ENCODE data around the gene MAMLD1.

The MAMLD1 gene

GRCh38 chrX:150517303-150517910, 154.3 kb downstream of the MAMLD1 start:
- Histone ChIP-seq H3K9me2 (replicated peaks; ENCODE audit: control insufficient read depth, low read length) (no peaks in the 10 kb centered on the region), H3K4me1 (ENCODE audit: control insufficient read depth, low read length) (no peaks in the 10 kb centered on the region), H3K4me3 (ENCODE audit: low read length) (no peak overlapping the region), H3K27ac (ENCODE audit: low read depth, low read length) (no peak overlapping the region), H3K79me2 (ENCODE audit: control insufficient read depth, low read length) (no peaks in the 10 kb centered on the region), H3K9me3 (ENCODE audit: control insufficient read depth, insufficient read depth, low read length) (no peaks in the 10 kb centered on the region), H4K20me1 (ENCODE audit: control insufficient read depth, insufficient read depth, low read depth, low read length) (no peaks in the 10 kb centered on the region), H3K4me2 (ENCODE audit: low read length) (no peak overlapping the region), H3K27me3 (ENCODE audit: control insufficient read depth, low read length) (no peaks in the 10 kb centered on the region), H3F3A (ENCODE audit: control insufficient read depth, insufficient read depth) (no peaks in the 10 kb centered on the region), H3K36me3 (ENCODE audit: control insufficient read depth, low read length) (no peaks in the 10 kb centered on the region)
- no peak for TF ChIP-seq EZH2phosphoT487 (IDR thresholded peaks at IDR 0.05; ENCODE audit: borderline replicate concordance, low read length)
- TF ChIP-seq, protein P1, sequence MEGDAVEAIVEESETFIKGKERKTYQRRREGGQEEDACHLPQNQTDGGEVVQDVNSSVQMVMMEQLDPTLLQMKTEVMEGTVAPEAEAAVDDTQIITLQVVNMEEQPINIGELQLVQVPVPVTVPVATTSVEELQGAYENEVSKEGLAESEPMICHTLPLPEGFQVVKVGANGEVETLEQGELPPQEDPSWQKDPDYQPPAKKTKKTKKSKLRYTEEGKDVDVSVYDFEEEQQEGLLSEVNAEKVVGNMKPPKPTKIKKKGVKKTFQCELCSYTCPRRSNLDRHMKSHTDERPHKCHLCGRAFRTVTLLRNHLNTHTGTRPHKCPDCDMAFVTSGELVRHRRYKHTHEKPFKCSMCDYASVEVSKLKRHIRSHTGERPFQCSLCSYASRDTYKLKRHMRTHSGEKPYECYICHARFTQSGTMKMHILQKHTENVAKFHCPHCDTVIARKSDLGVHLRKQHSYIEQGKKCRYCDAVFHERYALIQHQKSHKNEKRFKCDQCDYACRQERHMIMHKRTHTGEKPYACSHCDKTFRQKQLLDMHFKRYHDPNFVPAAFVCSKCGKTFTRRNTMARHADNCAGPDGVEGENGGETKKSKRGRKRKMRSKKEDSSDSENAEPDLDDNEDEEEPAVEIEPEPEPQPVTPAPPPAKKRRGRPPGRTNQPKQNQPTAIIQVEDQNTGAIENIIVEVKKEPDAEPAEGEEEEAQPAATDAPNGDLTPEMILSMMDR (IDR thresholded peaks at IDR 0.05; ENCODE audit: low read depth, low read length, poor library complexity, severe bottlenecking): no peak

GRCh38 chrX:150522494-150522893, 159.4 kb downstream of the MAMLD1 start:
- H3K36me3 ChIP-seq (ENCODE audit: control insufficient read depth, low read length): no peaks in the 10 kb centered on the region
- H3K4me3 ChIP-seq (ENCODE audit: low read length): no peak overlapping the region
- no peaks in the 10 kb centered on the region for H3K27me3 ChIP-seq (ENCODE audit: control insufficient read depth, low read length)
- H3K27ac ChIP-seq (ENCODE audit: low read depth, low read length): no peak overlapping the region
- H3K4me1 ChIP-seq (ENCODE audit: control insufficient read depth, low read length): no peaks in the 10 kb centered on the region
- H3K4me2 ChIP-seq (ENCODE audit: low read length): no peak overlapping the region
- no peaks in the 10 kb centered on the region for H3K79me2 ChIP-seq (ENCODE audit: control insufficient read depth, low read length)
- TF ChIP-seq EZH2phosphoT487 (IDR thresholded peaks at IDR 0.05; ENCODE audit: borderline replicate concordance, low read length): no peak
- no peaks in the 10 kb centered on the region for H3K9me3 ChIP-seq (ENCODE audit: control insufficient read depth, insufficient read depth, low read length)
- no peaks in the 10 kb centered on the region for H3K9me2 ChIP-seq (replicated peaks; ENCODE audit: control insufficient read depth, low read length)
- H3F3A ChIP-seq (ENCODE audit: control insufficient read depth, insufficient read depth): no peaks in the 10 kb centered on the region
- H4K20me1 ChIP-seq (ENCODE audit: control insufficient read depth, insufficient read depth, low read depth, low read length): no peaks in the 10 kb centered on the region

- Histone ChIP-seq H3K36me3 (ENCODE audit: control insufficient read depth, low read length) (no peaks in the 10 kb centered on the region), H3F3A (ENCODE audit: control insufficient read depth, insufficient read depth) (no peaks in the 10 kb centered on the region), H3K4me1 (ENCODE audit: control insufficient read depth, low read length) (no peaks in the 10 kb centered on the region), H3K4me2 (ENCODE audit: low read length) (no peak overlapping the region), H4K20me1 (ENCODE audit: control insufficient read depth, insufficient read depth, low read depth, low read length) (no peaks in the 10 kb centered on the region), H3K27me3 (ENCODE audit: control insufficient read depth, low read length) (no peaks in the 10 kb centered on the region), H3K27ac (ENCODE audit: low read depth, low read length) (no peak overlapping the region), H3K79me2 (ENCODE audit: control insufficient read depth, low read length) (no peaks in the 10 kb centered on the region), H3K9me2 (replicated peaks; ENCODE audit: control insufficient read depth, low read length) (no peaks in the 10 kb centered on the region), H3K4me3 (ENCODE audit: low read length) (no peak overlapping the region), H3K9me3 (ENCODE audit: control insufficient read depth, insufficient read depth, low read length) (no peaks in the 10 kb centered on the region)
- TF ChIP-seq, protein P1 (IDR thresholded peaks at IDR 0.05; ENCODE audit: low read depth, low read length, poor library complexity, severe bottlenecking): no peak
- no peak for TF ChIP-seq EZH2phosphoT487 (IDR thresholded peaks at IDR 0.05; ENCODE audit: borderline replicate concordance, low read length)
Observed at GRCh38 chrX:150525061-150525919, 162.2 kb downstream of the MAMLD1 start.

DNA sequence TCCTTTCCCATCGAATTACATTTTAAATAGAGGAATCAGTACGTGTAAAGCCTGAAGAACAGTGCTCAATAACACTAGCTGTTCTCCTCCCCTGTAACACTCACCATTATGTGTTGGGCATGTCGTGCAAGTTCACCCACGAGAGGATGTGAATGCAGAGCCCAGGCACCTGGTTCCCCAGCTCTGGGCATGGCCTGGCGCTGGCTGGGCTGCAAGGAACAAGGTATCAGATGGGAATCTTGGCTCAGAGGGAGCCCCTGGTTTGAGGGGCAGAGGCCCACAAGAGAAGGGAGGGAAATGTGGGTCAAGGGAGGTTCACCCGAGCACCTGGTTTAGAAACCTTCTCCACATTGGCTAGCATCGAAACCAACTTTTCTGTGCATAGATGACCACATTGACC, 163.6 kb downstream of the MAMLD1 start:
- no peak overlapping the region for H3K4me3 ChIP-seq (ENCODE audit: low read length)
- no peak overlapping the region for H3K4me2 ChIP-seq (ENCODE audit: low read length)
- TF ChIP-seq, protein P1 (IDR thresholded peaks at IDR 0.05; ENCODE audit: low read depth, low read length, poor library complexity, severe bottlenecking): no peak
- TF ChIP-seq EZH2phosphoT487 (IDR thresholded peaks at IDR 0.05; ENCODE audit: borderline replicate concordance, low read length): no peak
- no peaks in the 10 kb centered on the region for H3K9me2 ChIP-seq (replicated peaks; ENCODE audit: control insufficient read depth, low read length)
- no peak overlapping the region for H3K27ac ChIP-seq (ENCODE audit: low read depth, low read length)
- no peaks in the 10 kb centered on the region for H3K9me3 ChIP-seq (ENCODE audit: control insufficient read depth, insufficient read depth, low read length)
- no peaks in the 10 kb centered on the region for H4K20me1 ChIP-seq (ENCODE audit: control insufficient read depth, insufficient read depth, low read depth, low read length)
- H3K4me1 ChIP-seq (ENCODE audit: control insufficient read depth, low read length): no peaks in the 10 kb centered on the region
- H3K27me3 ChIP-seq (ENCODE audit: control insufficient read depth, low read length): no peaks in the 10 kb centered on the region
- no peaks in the 10 kb centered on the region for H3K79me2 ChIP-seq (ENCODE audit: control insufficient read depth, low read length)
- H3F3A ChIP-seq (ENCODE audit: control insufficient read depth, insufficient read depth): no peaks in the 10 kb centered on the region
- no peaks in the 10 kb centered on the region for H3K36me3 ChIP-seq (ENCODE audit: control insufficient read depth, low read length)
